Glomerular visceral epithelial cell (primary cell): ENCODE results near the gene RNF13.
"Not testable (repeated sequence)": the region's sequence is repeated elsewhere in the genome, so short reads cannot be mapped to it uniquely, and the experiment has no call there.

ENCODE experiments used
- DNase-seq: peaks from one replicate; pipeline ENCODE4 v3.0.0-alpha.2; 2016; ENCODE audit errors: extremely low spot score

Gene RNF13

GRCh38 chr3:149898771-149899170 lies 85.8 kb downstream of the RNF13 start:
- DNase-seq: peak; percentile 23

- no peak for DNase-seq
Observed at GRCh38 chr3:149900322-149900721, 87.3 kb downstream of the RNF13 start.

- no peak for DNase-seq
Observed at GRCh38 chr3:149901770-149902169, 88.8 kb downstream of the RNF13 start.

- DNase-seq: no peak
Observed at GRCh38 chr3:149902498-149903139, 89.6 kb downstream of the RNF13 start.

- DNase-seq: no peak
Observed at GRCh38 chr3:149906036-149906435, 93.0 kb downstream of the RNF13 start.

GRCh38 chr3:149908424-149908957 lies 95.5 kb downstream of the RNF13 start:
- no peak for DNase-seq

GRCh38 chr3:149909923-149910322 lies 96.9 kb downstream of the RNF13 start:
- no peak for DNase-seq

- DNase-seq: no peak
Observed at GRCh38 chr3:149917124-149917667, 104.2 kb downstream of the RNF13 start.

GRCh38 chr3:149919509-149919908 lies 106.5 kb downstream of the RNF13 start:
- no peak for DNase-seq

- no peak for DNase-seq
Observed at GRCh38 chr3:149920119-149920518, 107.1 kb downstream of the RNF13 start.

GRCh38 chr3:149933008-149933407 lies 120.0 kb downstream of the RNF13 start:
- DNase-seq: no peak

GRCh38 chr3:149933858-149934257 lies 120.8 kb downstream of the RNF13 start:
- no peak for DNase-seq

- no peak for DNase-seq
Observed at GRCh38 chr3:149934524-149934923, 121.5 kb downstream of the RNF13 start.

GRCh38 chr3:149936812-149937230 lies 123.8 kb downstream of the RNF13 start:
- DNase-seq: peak; percentile 37

- not testable (repeated sequence) for DNase-seq
Observed at GRCh38 chr3:149938392-149939055, 125.5 kb downstream of the RNF13 start.

GRCh38 chr3:149941186-149941585 lies 128.2 kb downstream of the RNF13 start:
- DNase-seq: no peak

- DNase-seq: no peak
Observed at GRCh38 chr3:149941946-149942345, 128.9 kb downstream of the RNF13 start.

GRCh38 chr3:149942409-149942808 lies 129.4 kb downstream of the RNF13 start:
- no peak for DNase-seq

- DNase-seq: not testable (repeated sequence)
Observed at GRCh38 chr3:149943966-149944365, 131.0 kb downstream of the RNF13 start.

- no peak for DNase-seq
Observed at GRCh38 chr3:149947231-149947630, 134.2 kb downstream of the RNF13 start.

GRCh38 chr3:149949181-149949580 lies 136.2 kb downstream of the RNF13 start:
- no peak for DNase-seq

GRCh38 chr3:149954812-149955211 lies 141.8 kb downstream of the RNF13 start:
- DNase-seq: no peak

GRCh38 chr3:149955449-149955848 lies 142.4 kb downstream of the RNF13 start:
- no peak for DNase-seq
